Peyer's patch (tissue), 4 donors: ENCODE measurements around the gene LMX1B. TPM values are rescaled to one million over a fixed set of nuclear protein-coding genes. Genes with fewer than 3 reads are reported as not detected.

Experiments
- DNase-seq, 3 donors: peaks; one replicate each; pipeline ENCODE4 v3.0.0-alpha.2; 2017 to 2019
- H3K27ac ChIP-seq, 4 donors: fragments of 200-600 bp; sonication (generic); one replicate each; pipeline ENCODE4 v1.5.1; 2016 to 2019
- H3K27me3 ChIP-seq, 2 donors: fragments of 200-600 bp; sonication (generic); one replicate each; pipeline ENCODE4 v1.5.1; 2019
- H3K36me3 ChIP-seq, 3 donors: fragments of 200-600 bp; sonication (generic); one replicate each; pipeline ENCODE4 v1.5.1; 2016 to 2019
- H3K4me1 ChIP-seq, 4 donors: fragments of 200-600 bp; sonication (generic); one replicate each; pipeline ENCODE4 v1.5.1; 2016 to 2019
- H3K4me3 ChIP-seq, 4 donors: fragments of 200-600 bp; sonication (generic); 1 replicate in 3 of 4; 2 replicates in 1 of 4; pipeline ENCODE4 v1.5.1; 2016 to 2019; ENCODE audit warnings: mild to moderate bottlenecking in 1 of 4
- H3K9me3 ChIP-seq, 4 donors: fragments of 200-600 bp; sonication (generic); one replicate each; pipeline ENCODE4 v1.5.1; 2016 to 2019; ENCODE audit warnings: mild to moderate bottlenecking in 1 of 4
- POLR2A ChIP-seq, 2 donors: fragments of 450-650 bp; IDR thresholded peaks; one replicate each; pipeline ENCODE4 v1.5.1; 2017; ENCODE audit warnings: antibody characterized with exemption in 2 of 2, mild to moderate bottlenecking in 2 of 2, moderate library complexity in 2 of 2
- total RNA-seq, 4 donors: library from RNA; depleted of rRNA; stranded (reverse); fragments of >200 nt; gene quantifications; one replicate each; pipeline ENCODE4 v1.1.0, GENCODE V29; 2016
- TF ChIP-seq, protein P1 (sequence below), 6 experiments: fragments of 450-650 bp in 4 of 6; fragments of 200-600 bp in 2 of 6; sonication (generic) in 1 of 6; IDR thresholded peaks; one replicate each; pipeline ENCODE4 v1.5.1; 2017 to 2019; ENCODE audit warnings: antibody characterized with exemption in 6 of 6, mild to moderate bottlenecking in 3 of 6, moderate library complexity in 1 of 6

LMX1B gene
- total RNA-seq, 4 donors from 2014 or later: not detected

DNA sequence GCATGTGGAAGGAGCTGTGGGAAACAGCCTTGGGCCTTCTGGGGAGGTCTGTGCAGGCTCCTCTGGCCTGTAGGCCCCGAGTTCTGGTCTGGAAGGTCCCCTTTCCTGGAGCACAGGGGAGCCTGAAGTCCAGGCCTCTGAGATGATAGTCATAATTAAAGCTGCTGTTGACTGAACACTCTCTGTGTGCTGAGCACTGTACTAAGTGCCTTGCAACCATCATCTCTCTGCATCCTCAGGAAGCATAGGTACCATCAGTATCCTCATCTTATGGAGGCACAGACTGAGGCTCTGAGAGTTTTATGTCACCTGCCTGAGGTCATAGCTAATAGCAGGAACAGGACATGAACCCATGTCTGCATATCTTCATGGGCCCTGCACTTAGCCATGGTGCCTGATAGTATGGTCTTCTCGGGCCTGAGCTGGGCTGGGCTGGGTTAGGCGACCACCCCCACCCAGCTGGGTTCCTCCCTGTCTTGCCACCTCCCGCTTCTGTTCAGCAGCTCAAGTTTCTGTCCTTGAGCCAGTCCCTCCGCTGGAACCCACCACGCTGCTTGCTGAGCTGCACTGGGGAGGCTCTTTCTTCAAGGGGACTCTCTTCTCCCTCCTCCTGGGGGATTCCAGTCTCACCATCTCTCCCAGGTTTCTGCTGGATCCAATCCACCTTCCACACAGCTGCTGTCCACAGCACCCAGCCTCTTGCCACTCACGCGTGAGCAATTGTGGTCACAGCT lies 27.6 kb downstream of the LMX1B start:
- no peak overlapping the region for H3K4me3 ChIP-seq
- peaks cover 0 to 40% of the 10 kb centered on the region in 2 donors for H3K27me3 ChIP-seq
- H3K9me3 ChIP-seq: no peaks in the 10 kb centered on the region
- TF ChIP-seq POLR2A (IDR thresholded peaks at IDR 0.05): no peak
- TF ChIP-seq, protein P1, sequence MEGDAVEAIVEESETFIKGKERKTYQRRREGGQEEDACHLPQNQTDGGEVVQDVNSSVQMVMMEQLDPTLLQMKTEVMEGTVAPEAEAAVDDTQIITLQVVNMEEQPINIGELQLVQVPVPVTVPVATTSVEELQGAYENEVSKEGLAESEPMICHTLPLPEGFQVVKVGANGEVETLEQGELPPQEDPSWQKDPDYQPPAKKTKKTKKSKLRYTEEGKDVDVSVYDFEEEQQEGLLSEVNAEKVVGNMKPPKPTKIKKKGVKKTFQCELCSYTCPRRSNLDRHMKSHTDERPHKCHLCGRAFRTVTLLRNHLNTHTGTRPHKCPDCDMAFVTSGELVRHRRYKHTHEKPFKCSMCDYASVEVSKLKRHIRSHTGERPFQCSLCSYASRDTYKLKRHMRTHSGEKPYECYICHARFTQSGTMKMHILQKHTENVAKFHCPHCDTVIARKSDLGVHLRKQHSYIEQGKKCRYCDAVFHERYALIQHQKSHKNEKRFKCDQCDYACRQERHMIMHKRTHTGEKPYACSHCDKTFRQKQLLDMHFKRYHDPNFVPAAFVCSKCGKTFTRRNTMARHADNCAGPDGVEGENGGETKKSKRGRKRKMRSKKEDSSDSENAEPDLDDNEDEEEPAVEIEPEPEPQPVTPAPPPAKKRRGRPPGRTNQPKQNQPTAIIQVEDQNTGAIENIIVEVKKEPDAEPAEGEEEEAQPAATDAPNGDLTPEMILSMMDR (IDR thresholded peaks at IDR 0.05): no peak
- no peak overlapping the region for H3K27ac ChIP-seq
- no peak for DNase-seq
- H3K4me1 ChIP-seq: no peaks in the 10 kb centered on the region
- H3K36me3 ChIP-seq: no peaks in the 10 kb centered on the region

DNA sequence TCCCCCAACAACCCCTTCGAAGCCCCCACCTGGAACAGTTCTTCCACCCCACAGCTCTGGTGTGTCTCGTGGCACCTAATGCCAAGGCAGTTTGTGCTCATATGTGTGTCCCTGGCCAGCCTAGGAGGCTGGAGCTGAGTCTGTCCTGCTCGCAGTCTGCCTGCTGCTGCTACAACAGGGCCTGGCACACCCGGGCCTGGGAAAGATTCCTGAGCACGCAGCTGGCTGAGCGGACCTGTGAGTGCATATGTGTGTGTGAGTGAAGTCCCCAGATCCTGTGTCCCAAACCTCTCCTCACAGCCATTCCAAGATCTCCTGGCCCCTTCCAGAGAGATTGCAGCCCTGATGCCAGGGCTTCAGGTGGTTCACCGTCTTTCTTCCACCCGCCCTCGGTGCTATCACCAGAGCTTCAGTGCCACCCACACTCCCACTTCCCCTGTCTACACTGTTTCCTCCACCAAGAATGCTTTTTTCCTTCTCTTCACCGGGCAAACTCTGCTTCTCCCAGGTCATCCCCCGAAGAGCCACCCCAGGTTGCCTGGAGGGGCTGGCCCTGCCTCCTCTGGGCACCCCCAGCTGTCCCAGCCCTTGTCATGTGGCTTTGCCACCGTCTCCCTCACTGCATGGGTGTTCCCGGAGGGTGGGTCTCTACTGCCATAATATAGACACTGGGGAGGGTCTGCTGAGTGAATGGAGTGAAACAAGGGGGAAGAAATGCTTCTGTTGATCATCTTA lies 28.4 kb downstream of the LMX1B start:
- H3K27me3 ChIP-seq: peaks cover 0 to 40% of the 10 kb centered on the region in 2 donors
- no peak for DNase-seq

DNA sequence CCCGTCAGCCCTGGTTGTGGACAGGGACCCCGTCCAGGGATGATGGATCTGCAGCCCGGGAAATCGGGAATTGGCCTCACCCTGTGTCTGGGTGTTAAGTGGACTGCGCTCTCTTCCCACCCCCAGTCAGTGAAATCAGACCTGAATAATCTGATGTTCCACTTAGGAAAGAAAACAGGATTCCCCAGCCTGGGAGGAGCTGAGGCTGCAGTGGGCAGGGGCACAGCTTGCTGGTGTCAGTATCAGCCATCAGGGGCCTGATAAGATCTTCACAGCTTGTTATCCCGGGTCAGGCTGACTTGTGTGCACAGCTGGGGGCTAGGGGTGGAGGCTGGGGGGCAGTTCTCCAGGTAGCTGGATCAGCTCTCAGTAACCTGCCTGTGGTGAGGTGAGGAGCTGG lies 29.1 kb downstream of the LMX1B start:
- H3K27ac ChIP-seq: no peak overlapping the region
- no peaks in the 10 kb centered on the region for H3K9me3 ChIP-seq
- DNase-seq: no peak
- H3K4me1 ChIP-seq: no peaks in the 10 kb centered on the region
- H3K36me3 ChIP-seq: no peaks in the 10 kb centered on the region
- no peak for TF ChIP-seq POLR2A (IDR thresholded peaks at IDR 0.05)
- TF ChIP-seq, protein P1 (IDR thresholded peaks at IDR 0.05): no peak
- peaks cover 0 to 39% of the 10 kb centered on the region in 2 donors for H3K27me3 ChIP-seq
- H3K4me3 ChIP-seq: no peak overlapping the region

More for the DNA sequence above, 28.4 kb downstream of the LMX1B start:
- TF ChIP-seq, protein P1 (IDR thresholded peaks at IDR 0.05): no peak
- no peak for TF ChIP-seq POLR2A (IDR thresholded peaks at IDR 0.05)
- Histone ChIP-seq H3K4me1 (no peaks in the 10 kb centered on the region), H3K9me3 (no peaks in the 10 kb centered on the region), H3K27ac (no peak overlapping the region), H3K36me3 (no peaks in the 10 kb centered on the region), H3K4me3 (no peak overlapping the region)

DNA sequence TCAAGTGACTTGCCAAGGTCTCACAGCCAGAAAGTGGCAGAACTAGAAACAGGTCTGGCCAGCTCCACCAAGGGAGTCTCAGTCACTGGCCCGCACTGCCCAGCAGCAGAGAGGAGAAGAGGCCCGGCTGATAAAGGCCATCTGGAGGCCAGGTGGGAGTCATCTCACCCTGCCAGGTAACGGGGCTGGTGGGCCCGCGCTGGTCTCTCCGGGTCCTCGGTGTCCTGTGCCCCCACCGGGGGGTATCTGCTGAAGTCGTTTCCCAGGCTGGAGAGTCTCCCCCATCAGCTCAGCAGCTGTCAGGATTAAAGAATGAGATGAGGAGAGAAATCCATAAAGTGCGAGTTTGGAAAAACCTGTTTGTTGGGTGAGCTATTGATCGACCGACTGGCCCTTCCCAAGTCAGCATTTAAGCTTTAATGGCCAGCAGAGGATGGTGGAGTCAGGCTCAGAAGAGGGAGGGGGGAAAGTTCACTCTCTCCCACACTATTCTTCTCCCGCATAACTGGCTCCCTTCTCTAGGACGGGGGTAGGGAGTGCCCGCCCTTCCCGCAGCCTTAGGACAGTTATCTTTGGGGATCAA lies 30.3 kb downstream of the LMX1B start:
- Histone ChIP-seq H3K27ac (no peak overlapping the region), H3K36me3 (no peaks in the 10 kb centered on the region), H3K4me3 (no peak overlapping the region), H3K4me1 (no peaks in the 10 kb centered on the region), H3K27me3 (peaks cover 0 to 40% of the 10 kb centered on the region in 2 donors), H3K9me3 (no peaks in the 10 kb centered on the region)
- DNase-seq: no peak
- no peak for TF ChIP-seq POLR2A (IDR thresholded peaks at IDR 0.05)
- TF ChIP-seq, protein P1 (IDR thresholded peaks at IDR 0.05): no peak

DNA sequence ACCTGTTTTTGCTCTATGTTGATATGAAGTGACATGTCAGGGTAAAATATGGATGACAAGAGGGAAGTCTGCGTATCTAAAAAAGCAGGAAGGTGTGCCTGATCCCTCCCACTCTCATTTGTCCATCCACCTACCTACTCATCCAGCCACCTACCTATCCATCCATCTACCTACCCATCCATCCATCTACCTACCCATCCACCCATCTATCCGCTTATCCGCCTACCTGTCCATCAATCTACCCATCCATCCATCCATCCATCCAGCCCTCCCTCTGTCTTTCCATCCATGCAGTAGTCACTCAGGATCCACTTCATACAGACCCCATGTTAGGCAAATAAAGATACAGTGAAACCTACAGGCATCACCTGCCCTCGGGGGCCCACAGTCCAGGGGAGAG lies 32.4 kb downstream of the LMX1B start:
- no peak for TF ChIP-seq POLR2A (IDR thresholded peaks at IDR 0.05)
- TF ChIP-seq, protein P1 (IDR thresholded peaks at IDR 0.05): no peak
- Histone ChIP-seq H3K9me3 (no peaks in the 10 kb centered on the region), H3K36me3 (no peaks in the 10 kb centered on the region), H3K27ac (no peak overlapping the region), H3K4me1 (peaks cover 0 to 11% (median 0%) of the 10 kb centered on the region in 4 donors), H3K27me3 (peaks cover 0 to 22% of the 10 kb centered on the region in 2 donors), H3K4me3 (no peak overlapping the region)
- DNase-seq: no peak
